Prostate gland (tissue), 2 donors: ENCODE data around the gene GJB5.

Experiments
- CTCF ChIP-seq, 4 experiments: fragments of 200-600 bp in 2 of 4; fragments of 450-650 bp in 2 of 4; sonication (generic) in 2 of 4; IDR thresholded peaks; 1 replicate in 3 of 4; 2 replicates in 1 of 4; pipeline ENCODE4 v1.5.1; 2016 to 2019; ENCODE audit warnings: antibody characterized with exemption in 4 of 4, mild to moderate bottlenecking in 2 of 4, moderate library complexity in 2 of 4
- POLR2A ChIP-seq: fragments of 450-650 bp; IDR thresholded peaks from one replicate; pipeline ENCODE4 v1.6.1; 2016; ENCODE audit warnings: antibody characterized with exemption, mild to moderate bottlenecking

- no peak for TF ChIP-seq POLR2A
- no peak for TF ChIP-seq CTCF (IDR thresholded peaks at IDR 0.05)
Measured at GRCh38 chr1:34770891-34771504, 16.2 kb downstream of the GJB5 start.
